ENCODE results near the gene PLCH1.

DNA sequence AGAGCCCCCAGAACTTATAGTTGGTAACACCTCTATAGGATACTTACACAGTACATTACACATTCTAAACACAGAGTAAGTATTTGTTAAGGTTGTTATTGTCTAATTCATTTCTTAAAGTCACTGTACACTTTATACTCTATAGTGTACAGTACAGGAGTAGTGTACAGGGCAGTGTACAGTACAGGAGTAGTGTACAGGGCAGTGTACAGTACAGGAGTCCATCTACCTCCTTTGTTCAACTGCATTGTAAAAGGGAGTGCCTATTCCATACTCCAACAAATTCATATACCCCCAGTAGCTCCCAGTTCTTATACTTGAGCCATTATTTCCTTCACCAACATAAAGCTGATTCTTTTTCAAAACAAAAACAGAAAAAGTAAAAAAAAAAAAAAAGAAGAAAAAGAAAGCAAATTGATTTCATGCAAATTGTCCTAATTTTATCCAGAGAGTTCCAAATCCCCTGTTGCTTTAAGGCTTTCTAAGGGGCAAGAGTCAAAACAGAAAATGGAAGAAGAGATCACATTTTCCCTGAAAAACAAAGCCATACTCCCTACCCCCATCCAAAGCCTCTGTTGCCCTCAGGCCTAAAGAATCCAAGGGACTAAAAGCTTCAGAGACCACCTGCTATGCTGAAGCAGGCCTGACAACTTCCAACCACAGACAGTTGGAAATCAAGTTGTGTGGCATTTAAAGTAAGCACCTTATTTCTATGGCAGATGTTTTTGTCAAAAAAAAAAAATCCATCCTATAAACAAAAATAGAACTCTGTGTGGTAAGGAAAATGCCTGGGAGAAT is 125.6 kb downstream of the PLCH1 start:
- TF ChIP-seq, protein P1, sequence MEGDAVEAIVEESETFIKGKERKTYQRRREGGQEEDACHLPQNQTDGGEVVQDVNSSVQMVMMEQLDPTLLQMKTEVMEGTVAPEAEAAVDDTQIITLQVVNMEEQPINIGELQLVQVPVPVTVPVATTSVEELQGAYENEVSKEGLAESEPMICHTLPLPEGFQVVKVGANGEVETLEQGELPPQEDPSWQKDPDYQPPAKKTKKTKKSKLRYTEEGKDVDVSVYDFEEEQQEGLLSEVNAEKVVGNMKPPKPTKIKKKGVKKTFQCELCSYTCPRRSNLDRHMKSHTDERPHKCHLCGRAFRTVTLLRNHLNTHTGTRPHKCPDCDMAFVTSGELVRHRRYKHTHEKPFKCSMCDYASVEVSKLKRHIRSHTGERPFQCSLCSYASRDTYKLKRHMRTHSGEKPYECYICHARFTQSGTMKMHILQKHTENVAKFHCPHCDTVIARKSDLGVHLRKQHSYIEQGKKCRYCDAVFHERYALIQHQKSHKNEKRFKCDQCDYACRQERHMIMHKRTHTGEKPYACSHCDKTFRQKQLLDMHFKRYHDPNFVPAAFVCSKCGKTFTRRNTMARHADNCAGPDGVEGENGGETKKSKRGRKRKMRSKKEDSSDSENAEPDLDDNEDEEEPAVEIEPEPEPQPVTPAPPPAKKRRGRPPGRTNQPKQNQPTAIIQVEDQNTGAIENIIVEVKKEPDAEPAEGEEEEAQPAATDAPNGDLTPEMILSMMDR (conservative IDR thresholded peaks at IDR 0.05 in 1 of 2, IDR thresholded peaks at IDR 0.05 in 1 of 2; ENCODE audit: low read depth in 1 of 2, low read length in 2 of 2): no peak
- TF ChIP-seq EZH2 (IDR thresholded peaks at IDR 0.05; ENCODE audit: low read length, missing control alignments): no peak
